GM12872 (cell line): Measurements from ENCODE around the gene B3GNT2.

Experiments
- CTCF ChIP-seq: IDR thresholded peaks from 3 replicates; pipeline ENCODE4 v1.5.1; 2011; ENCODE audit warnings: low read depth, mild to moderate bottlenecking, low read length, moderate library complexity; ENCODE audit not compliant: insufficient read depth

The B3GNT2 gene

GRCh38 chr2:62188416-62188815 lies 7.5 kb upstream of the B3GNT2 start:
- no peak for TF ChIP-seq CTCF

- no peak for TF ChIP-seq CTCF
Observed at GRCh38 chr2:62189196-62189595, 6.7 kb upstream of the B3GNT2 start.

GRCh38 chr2:62192811-62193210 lies 3.1 kb upstream of the B3GNT2 start:
- TF ChIP-seq CTCF = no peak

- TF ChIP-seq CTCF = no peak
Observed at GRCh38 chr2:62194558-62195420, 1.1 kb upstream of the B3GNT2 start.

- no peak for TF ChIP-seq CTCF
Observed at GRCh38 chr2:62196278-62196901, 475 bp downstream of the B3GNT2 start.

- TF ChIP-seq CTCF = peak; percentile 18; the same call in 1 of the 3 replicates
Observed at GRCh38 chr2:62197011-62197924, 1.4 kb downstream of the B3GNT2 start.
